HL-60 (cell line): ENCODE measurements around the gene UBE2E1.

ENCODE experiments used
- DNase-seq, 2 experiments: peaks; one replicate each; pipeline ENCODE4 v3.0.0-alpha.2; 2010 to 2020; ENCODE audit warnings: low read depth in 1 of 2, low spot score in 1 of 2
- H3K27ac ChIP-seq: fragments of 250-450 bp; sonication (Bioruptor Pico); replicated peaks from 2 replicates; pipeline ENCODE4 v1.5.1; 2020; ENCODE audit warnings: mild to moderate bottlenecking, moderate library complexity
- H3K27me3 ChIP-seq: fragments of 250-450 bp; sonication (Bioruptor Pico); 2 replicates; pipeline ENCODE4 v1.5.1; 2021; ENCODE audit warnings: mild to moderate bottlenecking, moderate library complexity; ENCODE audit not compliant: insufficient read depth, poor library complexity, severe bottlenecking
- H3K4me3 ChIP-seq: replicated peaks from 2 replicates; pipeline ENCODE4 v1.5.1; 2011; ENCODE audit warnings: mild to moderate bottlenecking, control low read depth, low read length; ENCODE audit not compliant: insufficient read depth
- CTCF ChIP-seq: IDR thresholded peaks from one replicate; pipeline ENCODE4 v1.5.1; 2011; ENCODE audit warnings: low read length, control low read depth, inconsistent platforms; ENCODE audit not compliant: insufficient read depth
- GABPA ChIP-seq: IDR thresholded peaks from 2 replicates; pipeline ENCODE4 v1.6.1; 2012; ENCODE audit warnings: low read depth
- POLR2AphosphoS5 ChIP-seq: IDR thresholded peaks from 2 replicates; pipeline ENCODE4 v1.6.1; 2012; ENCODE audit warnings: low read depth
- REST ChIP-seq: IDR thresholded peaks from 2 replicates; pipeline ENCODE4 v1.6.1; 2012; ENCODE audit warnings: low read depth; ENCODE audit not compliant: insufficient replicate concordance
- SPI1 ChIP-seq: IDR thresholded peaks from 2 replicates; pipeline ENCODE4 v1.6.1; 2012; ENCODE audit warnings: low read depth, mild to moderate bottlenecking, borderline replicate concordance

UBE2E1 gene

DNA sequence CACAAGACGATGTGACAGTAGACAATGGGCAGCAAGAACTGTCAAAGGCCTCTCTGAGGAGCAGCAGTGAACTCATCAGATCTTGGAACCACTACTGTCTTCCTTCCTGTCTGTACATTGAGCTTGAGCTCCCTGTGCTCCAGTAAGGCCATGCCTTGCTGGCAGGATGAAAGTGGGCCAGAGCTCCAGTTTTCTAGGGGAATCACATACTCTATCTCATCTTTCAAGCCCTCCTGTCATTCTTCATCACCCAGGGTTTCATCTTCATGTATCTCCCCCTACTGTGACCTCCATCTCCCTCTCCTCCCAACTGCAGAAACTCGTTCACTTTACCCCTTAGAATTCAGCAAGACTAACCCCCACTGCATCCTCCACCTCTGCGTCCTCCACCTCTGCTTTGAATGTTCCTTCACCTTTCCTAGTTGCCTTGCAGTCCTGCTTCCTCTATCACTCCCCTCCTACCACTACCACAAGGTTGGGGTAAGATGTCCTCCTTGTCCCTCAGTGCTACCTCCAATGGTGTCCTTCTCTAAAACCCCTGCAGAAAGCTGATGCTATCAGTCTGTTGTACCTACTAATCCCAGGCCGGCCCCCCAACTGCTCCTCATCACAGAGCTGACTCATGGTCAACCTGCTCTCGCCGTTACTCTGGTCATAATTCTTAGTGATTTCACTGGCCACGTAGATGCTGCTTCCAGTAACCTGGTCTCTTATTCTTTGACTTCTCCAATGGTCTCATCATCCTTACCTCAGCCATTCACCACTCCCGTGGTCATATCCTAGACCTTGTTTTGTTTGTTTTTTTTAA lies 88.7 kb downstream of the UBE2E1 start:
- no peaks in the 10 kb centered on the region for H3K27me3 ChIP-seq
- DNase-seq = no peak
- no peak for TF ChIP-seq SPI1
- no peak for TF ChIP-seq GABPA
- H3K27ac ChIP-seq = no peak overlapping the region
- H3K4me3 ChIP-seq = no peak overlapping the region

GRCh38 chr3:23895181-23895580 lies 89.4 kb downstream of the UBE2E1 start:
- no peaks in the 10 kb centered on the region for H3K27me3 ChIP-seq
- no peak overlapping the region for H3K4me3 ChIP-seq
- no peak for TF ChIP-seq POLR2AphosphoS5
- no peak for TF ChIP-seq REST
- no peak for TF ChIP-seq GABPA
- TF ChIP-seq SPI1 = no peak
- no peak for TF ChIP-seq CTCF
- DNase-seq = no peak
- H3K27ac ChIP-seq = no peak overlapping the region

DNA sequence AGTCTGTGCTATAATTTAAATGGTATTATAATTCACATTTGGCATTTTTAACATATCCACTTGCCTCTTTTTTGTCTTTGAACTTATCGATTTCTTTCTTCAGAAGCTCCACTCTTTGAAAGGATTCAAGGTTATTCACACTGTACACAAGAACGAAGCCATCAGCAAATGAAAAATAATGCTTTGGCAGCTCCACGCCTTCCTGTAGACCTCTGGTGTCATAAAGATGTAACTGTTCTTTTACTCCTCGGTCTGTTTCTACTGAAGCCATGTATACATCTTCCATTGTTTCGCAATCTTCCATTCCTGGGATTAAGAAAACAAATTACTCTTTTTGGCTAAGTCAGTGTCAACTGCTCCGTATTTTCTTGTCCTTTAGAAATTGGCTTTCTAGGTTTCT lies 95.0 kb downstream of the UBE2E1 start:
- no peak for TF ChIP-seq POLR2AphosphoS5
- no peak for TF ChIP-seq CTCF
- no peak for TF ChIP-seq REST
- TF ChIP-seq SPI1 = no peak
- TF ChIP-seq GABPA = no peak
- no peak overlapping the region for H3K4me3 ChIP-seq
- no peaks in the 10 kb centered on the region for H3K27me3 ChIP-seq
- H3K27ac ChIP-seq = no peak overlapping the region
- no peak for DNase-seq

GRCh38 chr3:23904545-23904944 lies 98.8 kb downstream of the UBE2E1 start:
- no peak for DNase-seq
- Histone ChIP-seq H3K27me3 (no peaks in the 10 kb centered on the region), H3K4me3 (no peak overlapping the region), H3K27ac (no peak overlapping the region)
- no peak for TF ChIP-seq GABPA
- no peak for TF ChIP-seq POLR2AphosphoS5
- TF ChIP-seq CTCF = no peak
- TF ChIP-seq REST = no peak
- no peak for TF ChIP-seq SPI1
